Loucy (cell line): ENCODE measurements around the gene CD151.

Experiments used
- H2AFZ ChIP-seq: fragments of 200-600 bp; sonication (generic); 2 replicates; pipeline ENCODE4 v1.6.0; 2016; ENCODE audit warnings: antibody characterized with exemption, mild to moderate bottlenecking, low read length, moderate library complexity
- H3F3A ChIP-seq: fragments of 200-600 bp; 2 replicates; pipeline ENCODE4 v1.6.0; 2016; ENCODE audit warnings: antibody characterized with exemption, low read depth, mild to moderate bottlenecking
- H3K27me3 ChIP-seq: fragments of 200-600 bp; sonication (generic); 2 replicates; pipeline ENCODE4 v1.6.1; 2014; ENCODE audit warnings: low read length, mild to moderate bottlenecking; ENCODE audit not compliant: insufficient read depth, poor library complexity, severe bottlenecking
- H3K36me3 ChIP-seq: fragments of 200-600 bp; sonication (generic); 2 replicates; pipeline ENCODE4 v1.6.1; 2016; ENCODE audit warnings: low read length; ENCODE audit not compliant: insufficient read depth
- H3K4me1 ChIP-seq: fragments of 200-600 bp; sonication (generic); 2 replicates; pipeline ENCODE4 v1.5.1; 2014; ENCODE audit warnings: low read length, mild to moderate bottlenecking; ENCODE audit not compliant: insufficient read depth, poor library complexity, severe bottlenecking
- H3K4me2 ChIP-seq: fragments of 200-600 bp; sonication (generic); 2 replicates; pipeline ENCODE4 v1.6.0; 2014; ENCODE audit warnings: antibody characterized with exemption, low read length, low read depth, mild to moderate bottlenecking; ENCODE audit not compliant: poor library complexity, severe bottlenecking
- H3K4me3 ChIP-seq: fragments of 200-600 bp; sonication (generic); 2 replicates; pipeline ENCODE4 v1.5.1; 2014; ENCODE audit warnings: low read length, mild to moderate bottlenecking, mixed read lengths; ENCODE audit not compliant: poor library complexity, severe bottlenecking
- H3K79me2 ChIP-seq: fragments of 200-600 bp; sonication (generic); 2 replicates; pipeline ENCODE4 v1.6.1; 2014; ENCODE audit warnings: low read length; ENCODE audit not compliant: insufficient read depth
- H3K9ac ChIP-seq: fragments of 200-600 bp; sonication (generic); 2 replicates; pipeline ENCODE4 v1.6.0; 2014; ENCODE audit warnings: mild to moderate bottlenecking, low read depth, low read length, moderate library complexity; ENCODE audit not compliant: poor library complexity, severe bottlenecking
- H3K9me2 ChIP-seq: fragments of 200-600 bp; sonication (generic); replicated peaks from 2 replicates; pipeline ENCODE4 v1.6.1; 2016; ENCODE audit warnings: low read depth, low read length, mixed read lengths
- H3K9me3 ChIP-seq: fragments of 200-600 bp; sonication (generic); 2 replicates; pipeline ENCODE4 v1.6.1; 2014; ENCODE audit warnings: mild to moderate bottlenecking, antibody characterized with exemption, low read length, low read depth; ENCODE audit not compliant: insufficient read depth
- H4K20me1 ChIP-seq: fragments of 200-600 bp; sonication (generic); 2 replicates; pipeline ENCODE4 v1.6.0; 2014; ENCODE audit warnings: antibody characterized with exemption, low read length, mild to moderate bottlenecking; ENCODE audit not compliant: insufficient read depth, poor library complexity, severe bottlenecking
- CTCF ChIP-seq: fragments of 200-600 bp; sonication (generic); conservative IDR thresholded peaks from 2 replicates; pipeline ENCODE4 v1.5.1; 2014; ENCODE audit warnings: mild to moderate bottlenecking, antibody characterized with exemption, low read length
- EZH2phosphoT487 ChIP-seq: fragments of 200-600 bp; IDR thresholded peaks from 2 replicates; pipeline ENCODE4 v1.6.1; 2018; ENCODE audit warnings: antibody characterized with exemption, mild to moderate bottlenecking, moderate library complexity, borderline replicate concordance

The CD151 gene

GRCh38 chr11:824942-825341, 7.8 kb upstream of the CD151 start:
- Histone ChIP-seq H4K20me1 (peaks cover 23% of the 10 kb centered on the region), H3K79me2 (peaks cover 30% of the 10 kb centered on the region), H3K4me1 (peaks cover 36% of the 10 kb centered on the region), H3F3A (no peaks in the 10 kb centered on the region), H3K9ac (no peak overlapping the region), H3K36me3 (no peaks in the 10 kb centered on the region), H3K9me2 (no peaks in the 10 kb centered on the region), H3K9me3 (no peaks in the 10 kb centered on the region), H3K27me3 (no peaks in the 10 kb centered on the region), H3K4me2 (no peak overlapping the region), H2AFZ (no peak overlapping the region), H3K4me3 (no peak overlapping the region)
- TF ChIP-seq CTCF, result no peak
- no peak for TF ChIP-seq EZH2phosphoT487

GRCh38 chr11:825366-826226, 7.2 kb upstream of the CD151 start:
- Histone ChIP-seq H3K4me3 (no peak overlapping the region), H3K36me3 (no peaks in the 10 kb centered on the region), H2AFZ (no peak overlapping the region), H3K27me3 (no peaks in the 10 kb centered on the region), H3K79me2 (peaks cover 24% of the 10 kb centered on the region), H3K4me1 (peaks cover 30% of the 10 kb centered on the region), H3K9me2 (no peaks in the 10 kb centered on the region), H3F3A (no peaks in the 10 kb centered on the region), H3K9ac (peak overlapping the region; percentile 88), H3K4me2 (peak overlapping the region; percentile 92), H4K20me1 (peaks cover 16% of the 10 kb centered on the region), H3K9me3 (no peaks in the 10 kb centered on the region)
- TF ChIP-seq CTCF, result no peak
- no peak for TF ChIP-seq EZH2phosphoT487

DNA sequence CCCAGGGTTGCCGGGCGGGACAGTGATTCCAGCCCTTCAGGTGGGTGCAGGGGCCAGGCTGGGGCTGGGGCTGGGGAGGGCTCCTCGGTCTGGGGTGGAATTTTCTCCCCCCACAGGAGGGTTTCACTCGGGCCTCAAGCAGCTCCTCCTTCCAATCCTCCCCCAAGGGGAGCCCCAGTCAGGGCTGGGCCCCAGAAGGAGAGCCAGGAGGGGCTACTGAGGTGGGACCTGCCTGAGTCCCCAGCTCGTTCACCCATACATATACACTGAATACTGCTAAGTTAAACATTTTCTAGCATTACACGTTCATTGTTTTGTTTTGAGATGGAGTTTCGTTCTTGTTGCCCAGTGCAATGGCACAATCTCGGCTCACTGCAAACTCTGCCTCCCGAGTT, 6.5 kb upstream of the CD151 start:
- Histone ChIP-seq H3K9me2 (no peaks in the 10 kb centered on the region), H2AFZ (peak overlapping the region; percentile 85; the same call in 1 of the 2 replicates), H3K4me1 (peaks cover 25% of the 10 kb centered on the region), H3K79me2 (peaks cover 18% of the 10 kb centered on the region), H3F3A (no peaks in the 10 kb centered on the region), H3K27me3 (no peaks in the 10 kb centered on the region), H3K9ac (peak overlapping the region; percentile 88), H3K9me3 (no peaks in the 10 kb centered on the region), H4K20me1 (peaks cover 10% of the 10 kb centered on the region), H3K4me3 (peak overlapping the region; percentile 81), H3K36me3 (no peaks in the 10 kb centered on the region), H3K4me2 (peak overlapping the region; percentile 92)
- no peak for TF ChIP-seq EZH2phosphoT487
- TF ChIP-seq CTCF, result no peak
